ENCODE results near the gene MAP4K3. TPM values are rescaled to one million over a fixed set of nuclear protein-coding genes. Genes with fewer than 3 reads are reported as not detected.

The MAP4K3 gene
- total and polyA plus RNA-seq, 9 of the 15 experiments (the other 6 are each of a cell fraction or from before 2014, with no cell fraction given), result 3.1 to 30.0 (median 16.9) TPM

DNA sequence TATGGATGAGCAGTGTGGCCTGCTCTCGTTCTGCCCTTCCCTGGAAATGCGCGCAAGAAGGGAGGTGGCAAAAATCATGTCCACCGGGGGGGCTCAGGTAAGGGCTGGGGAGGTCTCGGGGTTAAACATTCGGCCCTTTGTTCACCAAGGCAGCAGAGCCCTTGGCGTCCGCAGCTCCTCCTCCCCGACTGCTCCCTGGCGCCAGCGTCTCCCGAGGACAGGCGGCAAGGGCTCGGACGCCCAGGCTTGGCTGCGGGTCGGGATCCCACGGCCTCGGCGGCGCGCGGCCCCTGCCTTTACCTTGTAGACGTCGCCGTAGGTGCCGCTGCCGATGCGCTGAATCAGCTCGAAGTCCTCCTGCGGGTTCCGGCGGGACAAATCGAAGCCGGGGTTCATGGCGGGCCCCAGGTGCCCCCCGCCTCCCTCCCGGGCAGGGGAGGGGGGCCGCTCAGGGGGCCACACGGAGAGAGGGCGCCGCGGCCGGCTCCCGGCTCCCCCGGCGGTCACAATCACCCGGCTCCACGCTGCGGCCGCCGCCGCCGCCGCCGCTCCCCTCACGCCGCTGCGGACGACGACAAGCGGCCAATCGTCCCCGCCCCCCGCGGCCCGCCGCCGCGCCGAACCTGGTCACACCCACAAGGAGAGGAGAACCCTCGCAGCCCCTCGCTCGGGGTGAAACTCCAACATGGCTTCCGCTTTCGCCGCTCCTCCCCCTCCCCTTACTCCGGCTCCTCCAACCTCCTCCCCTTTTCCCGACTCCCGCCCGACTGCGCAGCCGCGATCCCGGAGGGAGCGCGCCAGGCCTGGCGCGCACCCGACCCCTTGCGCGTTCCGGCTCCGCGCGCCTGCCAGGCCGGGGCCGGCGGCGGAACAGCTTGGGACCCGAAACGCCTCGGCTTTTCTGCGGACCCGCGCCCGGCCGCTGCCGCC lies at the start of gene MAP4K3 (continued):
- TF ChIP-seq ZBTB40 (IDR thresholded peaks at IDR 0.05) (0 out of 2 replicates have a peak, but pooled peaks have one; percentile 9), ZBTB40 (CRISPR knock-in tag; IDR thresholded peaks at IDR 0.05) (no peak), CREB5 (CRISPR knock-in tag; IDR thresholded peaks at IDR 0.05) (no peak), ZEB2 (IDR thresholded peaks at IDR 0.05) (peak; percentile 20; the same call in 1 of the 2 replicates), SMARCE1 (IDR thresholded peaks at IDR 0.05) (no peak), IFI16 (CRISPR knock-in tag; IDR thresholded peaks at IDR 0.05) (no peak), ZBED1 (IDR thresholded peaks at IDR 0.05) (no peak), HDAC3 (IDR thresholded peaks at IDR 0.05; ENCODE audit: borderline replicate concordance, partially characterized antibody) (no peak), RCOR1 (IDR thresholded peaks at IDR 0.05; ENCODE audit: borderline replicate concordance in 1 of 2, low read depth in 2 of 2, low read length in 2 of 2) (peak in 1 of 2 experiments; percentile 22; a peak in 1 of 4 replicates), CHD2 (IDR thresholded peaks at IDR 0.05; ENCODE audit: low read depth, low read length) (no peak; the same call in 1 of the 2 replicates), SIN3B (IDR thresholded peaks at IDR 0.05; ENCODE audit: low read depth) (peak; percentile 45; the same call in 1 of the 2 replicates), ZNF217 (CRISPR knock-in tag; IDR thresholded peaks at IDR 0.05) (no peak)
- TF ChIP-seq, protein P1, sequence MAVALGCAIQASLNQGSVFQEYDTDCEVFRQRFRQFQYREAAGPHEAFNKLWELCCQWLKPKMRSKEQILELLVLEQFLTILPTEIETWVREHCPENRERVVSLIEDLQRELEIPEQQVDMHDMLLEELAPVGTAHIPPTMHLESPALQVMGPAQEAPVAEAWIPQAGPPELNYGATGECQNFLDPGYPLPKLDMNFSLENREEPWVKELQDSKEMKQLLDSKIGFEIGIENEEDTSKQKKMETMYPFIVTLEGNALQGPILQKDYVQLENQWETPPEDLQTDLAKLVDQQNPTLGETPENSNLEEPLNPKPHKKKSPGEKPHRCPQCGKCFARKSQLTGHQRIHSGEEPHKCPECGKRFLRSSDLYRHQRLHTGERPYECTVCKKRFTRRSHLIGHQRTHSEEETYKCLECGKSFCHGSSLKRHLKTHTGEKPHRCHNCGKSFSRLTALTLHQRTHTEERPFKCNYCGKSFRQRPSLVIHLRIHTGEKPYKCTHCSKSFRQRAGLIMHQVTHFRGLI (CRISPR knock-in tag; IDR thresholded peaks at IDR 0.05), result no peak
- TF ChIP-seq, protein P2, sequence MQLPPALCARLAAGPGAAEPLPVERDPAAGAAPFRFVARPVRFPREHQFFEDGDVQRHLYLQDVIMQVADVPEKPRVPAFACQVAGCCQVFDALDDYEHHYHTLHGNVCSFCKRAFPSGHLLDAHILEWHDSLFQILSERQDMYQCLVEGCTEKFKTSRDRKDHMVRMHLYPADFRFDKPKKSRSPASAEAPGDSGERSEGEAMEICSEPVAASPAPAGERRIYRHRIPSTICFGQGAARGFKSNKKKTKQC (CRISPR knock-in tag; IDR thresholded peaks at IDR 0.05), result peak; percentile 28; the same call in 1 of the 2 replicates
